Epithelial cell of proximal tubule (primary cell): Measurements from ENCODE around the gene DLX4. TPM values are rescaled to one million over a fixed set of nuclear protein-coding genes. Genes with fewer than 3 reads are reported as not detected.

Experiments
- DNase-seq: peaks from one replicate; pipeline ENCODE4 v3.0.0-alpha.2; 2011; ENCODE audit warnings: low read depth
- H3K4me3 ChIP-seq: 2 replicates; pipeline ENCODE4 v1.5.1; 2011; ENCODE audit warnings: low read depth, mild to moderate bottlenecking, low read length
- total RNA-seq: library from RNA; depleted of rRNA; stranded (reverse); fragments of >200 nt; gene quantifications from 2 replicates; pipeline ENCODE4 v1.2.3, GENCODE V29; 2015
- TF ChIP-seq, protein P1 (sequence below): conservative IDR thresholded peaks from 2 replicates; pipeline ENCODE4 v1.5.1; 2012; ENCODE audit warnings: low read depth, mild to moderate bottlenecking, low read length

DLX4 gene
- total RNA-seq, 1 donor from 2014 or later = not detected

DNA sequence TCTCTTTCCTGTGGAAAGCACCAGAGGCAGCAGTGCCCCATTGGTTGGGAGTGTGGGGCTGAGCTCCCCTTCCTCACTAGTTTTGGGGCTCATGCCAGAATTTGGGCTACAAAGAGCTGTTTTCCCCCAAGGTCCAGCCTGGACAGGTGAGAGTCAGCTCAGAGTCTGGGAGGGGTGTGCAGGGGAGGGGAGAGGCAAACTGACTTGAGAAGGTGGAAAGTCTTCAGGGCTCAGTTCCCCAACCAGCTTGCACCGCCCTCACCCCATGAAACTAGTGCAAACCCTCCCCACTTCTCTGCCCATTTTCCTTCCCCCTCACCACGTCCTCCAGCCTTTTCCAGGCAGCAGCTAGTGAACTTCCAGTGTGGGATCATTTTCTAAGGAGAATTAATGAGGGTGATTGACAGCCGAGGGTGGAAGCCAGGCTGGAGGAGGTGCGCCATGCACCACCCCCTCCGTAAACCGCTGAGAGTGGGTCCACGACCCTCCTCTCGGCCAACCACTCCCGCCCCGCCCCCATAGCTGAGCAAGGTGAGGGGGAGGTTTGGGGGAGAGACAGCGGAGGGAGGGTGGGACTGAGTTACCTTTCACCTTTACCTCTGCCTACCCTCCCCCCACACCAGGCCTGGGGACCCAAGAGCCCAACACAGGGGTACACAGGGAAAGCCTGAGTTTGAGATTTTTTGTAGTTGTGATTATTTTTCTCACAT is 6.2 kb upstream of the DLX4 start:
- no peak for DNase-seq
- H3K4me3 ChIP-seq = no peak overlapping the region
- TF ChIP-seq, protein P1, sequence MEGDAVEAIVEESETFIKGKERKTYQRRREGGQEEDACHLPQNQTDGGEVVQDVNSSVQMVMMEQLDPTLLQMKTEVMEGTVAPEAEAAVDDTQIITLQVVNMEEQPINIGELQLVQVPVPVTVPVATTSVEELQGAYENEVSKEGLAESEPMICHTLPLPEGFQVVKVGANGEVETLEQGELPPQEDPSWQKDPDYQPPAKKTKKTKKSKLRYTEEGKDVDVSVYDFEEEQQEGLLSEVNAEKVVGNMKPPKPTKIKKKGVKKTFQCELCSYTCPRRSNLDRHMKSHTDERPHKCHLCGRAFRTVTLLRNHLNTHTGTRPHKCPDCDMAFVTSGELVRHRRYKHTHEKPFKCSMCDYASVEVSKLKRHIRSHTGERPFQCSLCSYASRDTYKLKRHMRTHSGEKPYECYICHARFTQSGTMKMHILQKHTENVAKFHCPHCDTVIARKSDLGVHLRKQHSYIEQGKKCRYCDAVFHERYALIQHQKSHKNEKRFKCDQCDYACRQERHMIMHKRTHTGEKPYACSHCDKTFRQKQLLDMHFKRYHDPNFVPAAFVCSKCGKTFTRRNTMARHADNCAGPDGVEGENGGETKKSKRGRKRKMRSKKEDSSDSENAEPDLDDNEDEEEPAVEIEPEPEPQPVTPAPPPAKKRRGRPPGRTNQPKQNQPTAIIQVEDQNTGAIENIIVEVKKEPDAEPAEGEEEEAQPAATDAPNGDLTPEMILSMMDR = no peak

DNA sequence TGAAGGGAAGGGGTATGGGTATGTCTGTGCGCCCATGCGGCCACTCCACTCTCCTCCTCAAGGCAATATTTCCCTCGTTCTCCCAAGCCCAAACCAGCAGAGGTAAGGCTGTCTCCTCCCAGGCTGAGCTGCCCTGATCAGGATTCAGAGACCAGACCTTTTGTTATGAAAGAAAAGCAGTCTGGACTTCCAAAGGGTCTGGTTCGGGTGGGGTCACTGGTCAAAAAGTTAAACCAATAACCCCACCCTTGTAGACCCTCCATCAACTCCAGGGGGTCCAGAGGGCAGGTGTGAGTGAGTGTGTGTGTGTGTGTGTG is 5.7 kb upstream of the DLX4 start:
- H3K4me3 ChIP-seq = no peak overlapping the region
- TF ChIP-seq, protein P1 = no peak
- no peak for DNase-seq

GRCh38 chr17:49963626-49964302 is 5.2 kb upstream of the DLX4 start:
- no peak for DNase-seq
- TF ChIP-seq, protein P1 = no peak
- no peak overlapping the region for H3K4me3 ChIP-seq

DNA sequence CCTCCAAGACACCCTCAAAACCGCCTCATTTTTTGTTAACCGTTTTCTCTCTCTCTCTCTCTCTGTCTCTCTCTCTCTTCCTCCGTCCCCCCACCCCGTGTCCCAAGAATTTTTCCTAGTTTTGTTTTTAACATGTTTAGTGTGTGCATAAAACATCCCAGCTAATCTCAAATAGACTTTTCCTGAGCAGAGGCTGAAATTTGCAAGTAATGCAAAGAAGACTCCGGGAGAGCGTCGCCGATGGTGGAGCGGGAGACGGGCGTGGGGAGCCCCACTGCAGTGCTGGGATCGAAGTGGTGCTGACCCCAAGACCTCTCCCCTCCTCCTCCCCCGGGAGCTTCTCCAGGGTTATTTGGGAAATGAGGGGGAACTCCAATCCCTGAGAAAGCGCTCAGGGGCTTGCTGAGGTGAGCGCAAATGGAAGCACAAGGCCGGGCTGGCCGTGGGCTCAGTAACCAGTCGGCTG is 4.7 kb upstream of the DLX4 start:
- no peak overlapping the region for H3K4me3 ChIP-seq
- TF ChIP-seq, protein P1 = no peak
- DNase-seq = no peak

DNA sequence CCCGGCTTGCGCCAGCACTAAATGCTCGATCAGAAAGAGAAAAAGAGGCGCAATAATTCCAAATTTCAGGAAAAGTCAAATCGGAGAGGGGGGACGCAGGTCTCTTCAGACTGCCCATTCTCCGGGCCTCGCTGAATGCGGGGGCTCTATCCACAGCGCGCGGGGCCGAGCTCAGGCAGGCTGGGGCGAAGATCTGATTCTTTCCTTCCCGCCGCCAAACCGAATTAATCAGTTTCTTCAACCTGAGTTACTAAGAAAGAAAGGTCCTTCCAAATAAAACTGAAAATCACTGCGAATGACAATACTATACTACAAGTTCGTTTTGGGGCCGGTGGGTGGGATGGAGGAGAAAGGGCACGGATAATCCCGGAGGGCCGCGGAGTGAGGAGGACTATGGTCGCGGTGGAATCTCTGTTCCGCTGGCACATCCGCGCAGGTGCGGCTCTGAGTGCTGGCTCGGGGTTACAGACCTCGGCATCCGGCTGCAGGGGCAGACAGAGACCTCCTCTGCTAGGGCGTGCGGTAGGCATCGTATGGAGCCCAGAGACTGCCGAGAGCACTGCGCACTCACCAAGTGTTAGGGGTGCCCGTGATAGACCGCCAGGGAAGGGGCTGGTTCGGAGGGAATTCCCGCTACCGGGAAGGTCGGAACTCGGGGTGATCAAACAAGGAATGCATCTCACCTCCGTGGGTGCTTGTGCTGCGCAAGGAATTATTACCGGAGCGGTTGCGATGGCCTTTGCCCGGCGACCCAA is 4.0 kb upstream of the DLX4 start:
- TF ChIP-seq, protein P1 = no peak
- no peak for DNase-seq
- H3K4me3 ChIP-seq = no peak overlapping the region

DNA sequence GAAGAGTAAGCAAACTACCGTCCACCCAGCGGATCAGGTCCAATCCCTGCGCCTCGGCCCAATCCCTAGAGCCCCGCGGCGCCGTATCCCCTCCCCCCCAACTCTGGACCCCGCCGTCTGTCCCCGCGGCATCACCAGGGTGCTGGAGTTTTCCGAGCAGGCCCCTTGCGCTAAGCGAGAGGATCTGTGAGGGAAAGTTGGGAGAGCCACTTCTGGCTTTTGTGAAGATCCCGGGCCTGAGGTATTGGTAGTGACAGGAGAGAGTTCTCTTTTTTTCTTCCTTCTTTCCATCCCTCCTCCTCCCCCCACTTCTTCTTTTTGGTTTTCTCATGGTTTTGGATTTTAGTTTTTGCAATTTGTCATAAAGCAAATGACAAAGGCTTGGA is 3.5 kb upstream of the DLX4 start:
- H3K4me3 ChIP-seq = no peak overlapping the region
- TF ChIP-seq, protein P1 = no peak
- no peak for DNase-seq
